Amygdala (tissue), 56 donors: ENCODE results near the gene OVAAL.

Source experiments
- DNase-seq, 56 donors: peaks; one replicate each; lab custom pipeline; 2025; lab: John Stamatoyannopoulos, UW

Gene OVAAL

DNA sequence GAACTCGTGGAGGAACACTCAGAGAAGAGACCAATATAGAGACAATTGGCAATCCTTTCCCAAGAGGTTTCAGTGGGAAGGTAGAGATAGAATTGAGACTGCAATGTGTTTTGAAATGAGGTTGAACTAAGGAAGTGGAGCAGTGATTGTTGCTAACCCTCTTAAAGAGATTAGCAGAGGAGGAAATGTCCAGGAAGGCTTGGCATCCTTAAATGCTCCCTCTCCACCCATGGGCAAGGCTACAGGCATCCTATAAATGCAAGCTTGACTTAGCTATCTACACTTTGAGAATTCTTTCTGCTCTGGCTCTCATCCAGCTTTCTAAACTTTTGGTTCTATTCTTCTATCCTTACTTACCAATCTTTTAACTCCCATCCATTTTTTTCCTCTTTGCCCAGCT lies 42.7 kb downstream of the OVAAL start:
- DNase-seq: no peak

DNA sequence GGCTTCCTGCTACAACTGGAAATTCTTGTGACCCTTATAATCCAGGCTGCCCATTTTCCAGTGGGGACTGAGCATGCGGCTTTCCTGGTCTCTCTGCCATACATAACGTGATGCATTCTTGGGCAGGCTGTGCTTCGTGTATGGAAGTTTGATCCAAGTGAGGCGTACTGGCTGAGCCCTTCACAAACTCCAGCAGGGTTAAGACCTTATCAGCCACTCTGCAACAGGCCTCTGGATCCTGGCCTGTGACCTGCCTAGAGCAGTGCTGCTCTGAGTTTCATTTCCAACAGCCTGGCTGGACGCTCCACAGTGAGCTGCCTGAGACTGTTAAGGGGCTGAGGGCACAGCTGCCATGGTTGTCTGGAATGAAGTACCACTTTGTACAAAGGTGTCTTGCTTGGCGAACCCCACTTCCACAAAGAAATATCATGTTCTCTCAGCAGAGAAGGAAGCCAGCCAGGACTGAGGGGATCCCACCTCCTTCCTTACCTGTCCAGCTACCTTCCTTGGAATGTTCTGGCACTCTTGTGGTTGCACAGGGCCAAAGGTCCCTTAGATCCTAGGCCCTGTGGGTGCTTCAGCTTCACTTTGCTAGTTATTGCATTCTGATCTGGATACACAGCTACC lies 44.6 kb downstream of the OVAAL start:
- DNase-seq: no peak

DNA sequence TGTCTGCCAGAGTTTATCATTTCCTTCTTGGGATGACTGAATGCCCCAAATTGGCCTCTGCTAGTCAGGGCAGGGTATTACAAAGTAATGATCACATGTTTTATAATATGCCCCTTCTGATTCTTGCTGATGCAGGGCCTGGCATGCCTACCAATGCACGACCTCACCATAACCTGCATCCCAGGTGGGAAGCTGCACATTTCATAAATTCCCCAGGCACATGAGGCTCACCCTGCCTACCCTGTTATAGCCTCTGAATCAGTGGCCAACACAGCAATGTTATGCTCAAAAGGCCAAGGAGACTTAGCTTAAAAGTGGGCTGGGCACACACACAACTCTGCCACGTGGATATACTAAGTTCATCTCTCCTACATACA lies 45.1 kb downstream of the OVAAL start:
- no peak for DNase-seq

DNA sequence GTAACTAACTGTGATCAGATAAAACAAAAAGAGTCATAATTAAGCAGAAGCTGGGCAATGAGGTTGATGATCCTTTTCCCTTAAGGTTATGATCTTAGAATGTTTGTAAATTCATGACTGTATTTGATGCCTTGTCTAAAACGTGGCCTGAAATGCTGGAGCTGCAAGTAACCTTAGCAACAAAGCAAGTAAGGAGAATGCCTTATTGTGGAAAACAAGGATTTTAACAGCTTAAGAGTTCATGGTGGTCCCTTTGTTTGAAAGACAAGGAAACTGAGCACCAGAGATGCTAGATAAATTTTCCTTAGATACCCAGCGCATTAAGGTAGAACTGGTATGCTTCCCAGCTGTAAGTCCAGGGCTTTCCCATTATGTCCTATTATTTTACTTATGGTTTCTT lies 47.4 kb downstream of the OVAAL start:
- no peak for DNase-seq

DNA sequence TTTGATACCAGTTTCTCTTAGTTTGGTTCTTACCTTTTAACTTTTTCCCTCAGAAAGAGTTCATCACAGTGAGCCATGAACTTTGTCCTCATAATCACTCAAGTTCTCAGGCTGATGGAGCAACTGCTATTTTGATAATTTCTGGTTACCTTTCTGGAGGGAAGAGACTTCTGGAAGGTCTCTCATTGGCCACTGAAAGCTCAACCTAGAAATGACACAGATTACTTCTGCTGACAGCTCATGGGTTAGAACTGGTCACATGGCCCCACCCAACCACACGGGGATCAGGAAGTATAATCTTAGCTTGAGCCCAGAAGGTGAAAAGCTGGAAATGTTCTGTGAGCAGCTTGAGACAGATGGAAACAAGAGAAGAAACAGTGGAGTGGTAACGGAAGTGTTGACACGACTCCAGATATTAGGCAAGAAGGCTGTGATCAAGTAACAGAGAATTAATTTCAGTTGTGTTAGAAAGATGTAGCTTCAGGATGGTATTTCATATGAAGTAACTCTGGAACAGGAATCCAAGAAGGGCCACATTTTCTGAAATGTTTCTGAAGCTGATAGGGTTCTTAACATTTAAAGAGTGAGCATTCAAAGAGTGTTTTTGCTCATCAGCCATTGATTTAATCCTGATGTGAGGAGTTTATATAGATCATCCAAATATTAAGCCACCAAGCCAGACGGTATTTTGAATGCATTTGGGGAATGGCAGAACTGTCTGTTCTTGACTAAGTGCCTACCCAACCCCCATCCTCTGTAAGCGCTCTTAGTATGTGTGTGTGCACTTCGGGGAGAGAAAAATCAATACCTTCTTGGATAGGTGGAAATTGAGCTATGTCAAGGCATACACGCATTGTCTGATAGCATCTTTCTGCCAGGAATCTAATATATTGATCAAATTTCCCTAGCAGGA lies 51.1 kb downstream of the OVAAL start:
- peak in 2 of 56 donors; percentile 6 to 8 for DNase-seq

DNA sequence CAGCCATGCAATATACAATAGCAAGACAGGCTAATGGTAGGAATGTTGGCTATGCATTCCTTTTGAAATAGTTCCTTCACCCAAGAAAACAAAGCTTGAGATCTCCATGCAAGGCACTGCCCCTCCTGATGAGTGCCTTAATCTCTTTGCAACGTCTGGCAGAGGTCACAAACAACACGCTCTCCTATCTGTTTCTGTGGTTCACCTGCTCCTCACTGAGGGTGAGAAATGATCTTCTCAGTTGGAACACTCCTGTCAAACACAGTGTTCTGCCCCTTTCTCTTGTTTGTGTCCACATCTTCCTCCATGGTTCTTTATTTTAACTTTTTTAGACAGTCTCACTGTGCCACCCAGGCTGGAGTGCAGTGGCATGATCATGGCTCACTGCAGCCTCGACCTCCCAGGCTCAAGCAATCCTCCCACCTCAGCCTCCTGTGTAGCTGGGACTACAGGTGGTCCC lies 51.8 kb downstream of the OVAAL start:
- no peak for DNase-seq

DNA sequence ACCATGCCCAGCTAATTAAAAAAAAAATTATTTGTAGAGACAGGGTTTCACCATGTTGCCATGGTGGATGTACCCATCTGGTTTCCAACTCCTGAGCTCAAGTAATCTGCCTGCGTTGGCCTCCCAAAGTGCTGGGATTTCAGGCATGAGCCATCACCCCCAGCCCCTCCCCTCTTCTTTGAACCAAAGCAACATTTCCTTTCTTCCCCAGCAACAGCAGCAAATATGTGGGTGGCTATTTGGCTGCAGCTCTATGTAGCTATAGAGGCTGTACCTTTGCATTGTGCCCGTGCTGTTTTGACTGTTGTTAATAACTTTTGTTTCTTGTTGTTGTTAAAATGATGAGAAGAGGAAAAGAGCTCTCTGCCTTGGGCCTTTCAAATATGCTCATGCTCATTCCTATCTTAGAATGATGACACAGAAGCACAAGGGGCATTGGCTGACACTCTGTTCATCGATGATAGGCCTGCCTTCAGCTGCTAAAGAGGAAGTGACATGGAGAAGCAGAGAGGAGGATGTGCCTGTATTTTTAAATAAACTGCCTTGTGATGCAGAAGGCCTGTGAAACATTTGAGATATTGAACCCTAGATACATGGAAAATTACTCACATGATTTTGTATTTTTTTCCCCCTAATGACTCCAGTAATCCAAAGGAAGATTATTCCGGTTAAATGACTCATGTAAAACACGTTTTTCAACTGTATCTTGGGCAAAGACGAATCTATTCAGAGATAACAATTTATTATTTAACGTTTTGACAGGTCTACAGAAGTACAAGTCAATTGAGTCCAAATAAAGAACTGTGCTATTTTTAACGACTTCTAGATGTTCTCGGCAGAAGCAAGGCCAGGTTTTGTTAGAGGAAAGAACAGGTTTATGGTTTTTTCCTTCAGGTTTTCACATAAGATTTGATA lies 52.5 kb downstream of the OVAAL start:
- peak in 4 of 56 donors; percentile 3 to 20 (median 9) for DNase-seq

DNA sequence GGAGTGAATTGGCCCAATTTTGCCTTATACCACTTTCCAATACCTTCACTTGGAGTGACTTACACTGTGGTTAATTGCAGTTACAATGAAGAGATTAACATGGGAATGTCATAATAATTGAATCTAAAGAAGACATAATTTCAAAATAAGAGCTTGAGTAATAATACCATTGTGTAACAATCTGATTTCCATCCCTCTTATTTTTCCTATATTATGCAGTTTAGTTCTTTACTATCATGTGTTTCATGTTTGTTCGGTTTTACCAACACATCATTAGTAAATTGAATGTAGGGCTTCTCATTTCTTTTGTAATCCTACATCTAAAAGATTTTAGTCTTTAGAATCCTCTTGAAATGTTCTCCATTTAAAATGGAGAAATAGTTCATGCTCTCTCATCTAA lies 53.9 kb downstream of the OVAAL start:
- DNase-seq: no peak

DNA sequence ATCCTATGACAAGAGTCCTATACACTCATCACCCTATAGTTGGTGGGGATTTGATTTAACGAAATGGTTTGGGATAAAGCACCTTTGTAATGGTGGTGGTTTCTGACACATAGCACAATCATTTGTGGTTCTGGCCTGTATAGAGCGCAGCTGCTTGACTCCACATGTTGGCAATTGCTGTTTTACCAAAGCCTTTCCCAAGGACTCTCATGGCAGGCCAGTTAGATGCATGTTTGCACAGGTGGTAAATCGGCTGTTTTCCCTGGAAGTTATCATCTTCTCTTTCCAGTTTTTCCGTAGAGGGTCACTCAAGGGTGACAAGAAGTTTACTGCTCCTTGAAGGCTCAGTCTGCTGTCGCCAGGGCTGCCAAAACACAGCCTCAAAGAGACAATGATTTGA lies 56.0 kb downstream of the OVAAL start:
- DNase-seq: no peak

DNA sequence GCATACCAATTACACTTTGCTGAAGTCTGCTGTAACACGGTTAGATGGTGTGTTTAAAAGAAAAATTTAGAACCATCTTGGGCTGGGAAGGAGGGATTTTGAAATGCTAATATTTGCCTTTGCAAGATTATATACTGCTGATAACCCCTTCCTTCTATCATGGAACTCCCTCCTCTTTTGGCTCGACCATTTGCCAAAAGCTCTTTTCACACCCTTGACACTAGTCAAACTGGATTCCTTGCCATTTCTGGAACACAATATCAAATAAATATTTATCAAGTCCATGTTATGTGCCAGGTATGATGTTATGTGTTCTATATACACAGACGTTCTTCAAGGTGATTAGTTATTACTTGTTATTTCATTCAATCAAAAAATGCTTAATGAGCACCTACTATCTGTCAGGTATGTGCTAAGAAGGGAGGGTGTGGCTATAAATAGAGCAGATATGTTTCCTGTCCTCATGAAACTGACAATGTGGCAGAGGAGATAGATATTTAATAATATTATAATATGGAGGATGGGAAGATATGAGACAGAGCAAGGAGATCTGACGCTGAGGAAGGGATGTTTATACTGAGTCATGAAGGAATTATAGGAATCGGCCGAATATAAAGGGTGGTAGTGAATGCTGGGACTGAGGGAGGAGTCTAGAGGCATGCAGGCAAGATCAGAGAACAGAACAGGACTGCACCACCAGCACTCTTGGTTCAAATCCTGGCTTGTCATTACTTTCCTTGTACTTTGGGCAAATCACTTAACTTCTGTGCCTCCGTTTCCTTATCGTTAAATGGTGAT lies 56.9 kb downstream of the OVAAL start:
- DNase-seq: no peak
